Fibroblast of lung (primary cell): ENCODE measurements around the gene ABCA2.

Source experiments
- CTCF ChIP-seq, 2 donors: IDR thresholded peaks in 1 of 2; conservative IDR thresholded peaks in 1 of 2; 1 replicate in 1 of 2; 2 replicates in 1 of 2; pipeline ENCODE4 v1.5.1; 2011 to 2012; ENCODE audit warnings: low read length in 2 of 2, control low read depth in 1 of 2, inconsistent platforms in 1 of 2, low read depth in 1 of 2, mild to moderate bottlenecking in 1 of 2
- EZH2 ChIP-seq: IDR thresholded peaks from 2 replicates; pipeline ENCODE4 v1.5.1; 2012; ENCODE audit warnings: low read length, control low read depth, mild to moderate bottlenecking; ENCODE audit errors: missing control alignments

GRCh38 chr9:137021979-137022661, 5.9 kb downstream of the ABCA2 start:
- TF ChIP-seq CTCF (conservative IDR thresholded peaks at IDR 0.05 in 1 of 2, IDR thresholded peaks at IDR 0.05 in 1 of 2; ENCODE audit: low read depth in 1 of 2, low read length in 2 of 2) (no peak), EZH2 (no peak)
